Measurements from ENCODE around the gene PLS3. TPM values are rescaled to one million over a fixed set of nuclear protein-coding genes. Genes with fewer than 3 reads are reported as not detected.

PLS3 gene
- total RNA-seq, 1 donor from 2014 or later = 122 TPM

DNA sequence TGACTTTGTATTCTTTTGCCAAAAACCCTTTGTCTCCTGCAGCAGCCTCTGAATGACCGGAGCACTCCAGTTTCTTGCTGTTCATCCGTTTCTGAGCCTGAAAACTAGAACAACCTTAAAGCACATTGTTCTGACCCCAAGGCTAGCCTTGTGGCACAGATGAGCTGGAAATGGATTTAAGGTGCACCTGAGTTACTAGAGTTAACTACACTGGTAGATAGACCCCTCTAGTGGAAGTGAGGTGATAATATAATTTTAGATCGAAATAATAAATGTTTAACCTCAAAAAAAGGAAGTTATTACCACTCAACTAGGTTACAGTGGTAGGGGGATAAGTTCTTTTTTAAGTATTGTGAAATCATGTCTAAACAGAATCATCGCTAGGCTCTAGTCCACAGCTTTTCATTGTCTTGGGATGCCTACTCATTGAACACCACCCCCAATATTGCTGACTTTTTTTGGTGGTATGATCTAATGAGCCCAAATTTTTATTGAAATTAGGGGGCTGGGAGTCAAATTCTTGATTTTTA, 2.7 kb downstream of the PLS3 start:
- H3K27ac Mint-ChIP-seq (ENCODE audit: unreplicated experiment) = no peak overlapping the region
- DNase-seq (ENCODE audit: low spot score) = no peak
- H3K4me1 Mint-ChIP-seq (ENCODE audit: unreplicated experiment) = no peaks in the 10 kb centered on the region

DNA sequence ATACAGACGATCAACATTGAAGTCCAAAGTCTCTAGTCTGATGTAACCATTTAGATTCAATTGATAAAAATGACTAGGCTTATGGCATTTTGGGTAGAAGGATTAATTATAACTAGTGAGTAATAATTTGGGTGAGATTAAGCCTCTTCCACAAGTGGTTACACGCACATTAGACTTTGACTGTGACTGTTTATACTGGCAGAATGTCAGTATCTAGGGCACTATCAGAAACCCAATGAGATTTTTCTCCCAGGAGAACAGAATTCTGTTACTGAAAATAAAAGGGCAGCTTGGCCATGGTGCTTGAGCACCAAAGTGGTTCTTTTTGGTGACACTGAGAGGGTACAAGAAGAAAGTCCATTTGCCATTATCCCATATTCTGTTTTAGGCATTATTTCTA, 3.3 kb downstream of the PLS3 start:
- DNase-seq (ENCODE audit: low spot score) = no peak
- H3K4me1 Mint-ChIP-seq (ENCODE audit: unreplicated experiment) = no peaks in the 10 kb centered on the region
- H3K9me3 Mint-ChIP-seq (ENCODE audit: unreplicated experiment) = no peaks in the 10 kb centered on the region
- TF ChIP-seq, protein P1, sequence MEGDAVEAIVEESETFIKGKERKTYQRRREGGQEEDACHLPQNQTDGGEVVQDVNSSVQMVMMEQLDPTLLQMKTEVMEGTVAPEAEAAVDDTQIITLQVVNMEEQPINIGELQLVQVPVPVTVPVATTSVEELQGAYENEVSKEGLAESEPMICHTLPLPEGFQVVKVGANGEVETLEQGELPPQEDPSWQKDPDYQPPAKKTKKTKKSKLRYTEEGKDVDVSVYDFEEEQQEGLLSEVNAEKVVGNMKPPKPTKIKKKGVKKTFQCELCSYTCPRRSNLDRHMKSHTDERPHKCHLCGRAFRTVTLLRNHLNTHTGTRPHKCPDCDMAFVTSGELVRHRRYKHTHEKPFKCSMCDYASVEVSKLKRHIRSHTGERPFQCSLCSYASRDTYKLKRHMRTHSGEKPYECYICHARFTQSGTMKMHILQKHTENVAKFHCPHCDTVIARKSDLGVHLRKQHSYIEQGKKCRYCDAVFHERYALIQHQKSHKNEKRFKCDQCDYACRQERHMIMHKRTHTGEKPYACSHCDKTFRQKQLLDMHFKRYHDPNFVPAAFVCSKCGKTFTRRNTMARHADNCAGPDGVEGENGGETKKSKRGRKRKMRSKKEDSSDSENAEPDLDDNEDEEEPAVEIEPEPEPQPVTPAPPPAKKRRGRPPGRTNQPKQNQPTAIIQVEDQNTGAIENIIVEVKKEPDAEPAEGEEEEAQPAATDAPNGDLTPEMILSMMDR (IDR thresholded peaks at IDR 0.05; ENCODE audit: unreplicated experiment) = no peak
- no peak overlapping the region for H3K27ac Mint-ChIP-seq (ENCODE audit: unreplicated experiment)
- H3K4me3 Mint-ChIP-seq (ENCODE audit: unreplicated experiment) = no peak overlapping the region
- H3K27me3 Mint-ChIP-seq (ENCODE audit: unreplicated experiment) = no peaks in the 10 kb centered on the region
- H3K36me3 Mint-ChIP-seq (ENCODE audit: low read depth, unreplicated experiment) = no peaks in the 10 kb centered on the region

More for the DNA sequence above, 2.7 kb downstream of the PLS3 start:
- Mint-ChIP-seq H3K36me3 (ENCODE audit: low read depth, unreplicated experiment) (no peaks in the 10 kb centered on the region), H3K27me3 (ENCODE audit: unreplicated experiment) (no peaks in the 10 kb centered on the region), H3K4me3 (ENCODE audit: unreplicated experiment) (no peak overlapping the region), H3K9me3 (ENCODE audit: unreplicated experiment) (no peaks in the 10 kb centered on the region)
- TF ChIP-seq, protein P1 (IDR thresholded peaks at IDR 0.05; ENCODE audit: unreplicated experiment) = no peak

DNA sequence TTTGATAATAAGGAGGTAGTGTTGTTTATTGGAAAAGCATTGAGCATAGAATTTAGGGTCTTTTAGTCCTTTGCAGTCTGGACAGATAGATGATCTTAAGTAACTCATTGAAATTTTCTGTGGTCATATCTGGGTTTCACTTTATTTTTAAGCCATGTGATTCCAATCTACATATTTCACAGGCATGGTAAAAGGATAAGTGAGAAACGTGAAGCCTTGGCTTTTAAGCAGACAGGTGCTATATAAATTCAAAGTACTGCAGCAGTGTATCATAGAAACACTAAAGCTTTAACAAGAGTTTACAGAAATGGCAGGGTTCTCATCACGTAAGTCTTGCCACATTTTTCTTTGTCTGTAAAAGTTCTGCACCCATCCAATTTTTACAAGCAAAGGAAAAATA, 4.9 kb downstream of the PLS3 start:
- H3K4me3 Mint-ChIP-seq (ENCODE audit: unreplicated experiment) = no peak overlapping the region
- no peaks in the 10 kb centered on the region for H3K4me1 Mint-ChIP-seq (ENCODE audit: unreplicated experiment)
- no peaks in the 10 kb centered on the region for H3K36me3 Mint-ChIP-seq (ENCODE audit: low read depth, unreplicated experiment)
- TF ChIP-seq, protein P1 (IDR thresholded peaks at IDR 0.05; ENCODE audit: unreplicated experiment) = no peak
- H3K27ac Mint-ChIP-seq (ENCODE audit: unreplicated experiment) = no peak overlapping the region
- no peaks in the 10 kb centered on the region for H3K27me3 Mint-ChIP-seq (ENCODE audit: unreplicated experiment)
- H3K9me3 Mint-ChIP-seq (ENCODE audit: unreplicated experiment) = no peaks in the 10 kb centered on the region
- DNase-seq (ENCODE audit: low spot score) = no peak

GRCh38 chrX:115571712-115572111, 10.7 kb downstream of the PLS3 start:
- Mint-ChIP-seq H3K4me3 (ENCODE audit: unreplicated experiment) (no peak overlapping the region), H3K36me3 (ENCODE audit: low read depth, unreplicated experiment) (peaks cover 4% of the 10 kb centered on the region), H3K4me1 (ENCODE audit: unreplicated experiment) (no peaks in the 10 kb centered on the region), H3K27me3 (ENCODE audit: unreplicated experiment) (no peaks in the 10 kb centered on the region), H3K27ac (ENCODE audit: unreplicated experiment) (peak overlapping the region; percentile 87), H3K9me3 (ENCODE audit: unreplicated experiment) (no peaks in the 10 kb centered on the region)
- TF ChIP-seq, protein P1 (IDR thresholded peaks at IDR 0.05; ENCODE audit: unreplicated experiment) = no peak
- no peak for DNase-seq (ENCODE audit: low spot score)

GRCh38 chrX:115573185-115573584, 12.2 kb downstream of the PLS3 start:
- H3K27ac Mint-ChIP-seq (ENCODE audit: unreplicated experiment) = no peak overlapping the region
- H3K27me3 Mint-ChIP-seq (ENCODE audit: unreplicated experiment) = no peaks in the 10 kb centered on the region
- H3K4me3 Mint-ChIP-seq (ENCODE audit: unreplicated experiment) = no peak overlapping the region
- H3K4me1 Mint-ChIP-seq (ENCODE audit: unreplicated experiment) = no peaks in the 10 kb centered on the region
- peaks cover 4% of the 10 kb centered on the region for H3K36me3 Mint-ChIP-seq (ENCODE audit: low read depth, unreplicated experiment)
- no peak for DNase-seq (ENCODE audit: low spot score)
- TF ChIP-seq, protein P1 (IDR thresholded peaks at IDR 0.05; ENCODE audit: unreplicated experiment) = no peak
- no peaks in the 10 kb centered on the region for H3K9me3 Mint-ChIP-seq (ENCODE audit: unreplicated experiment)
